ENCODE data around the gene ARL4A.

The ARL4A gene

DNA sequence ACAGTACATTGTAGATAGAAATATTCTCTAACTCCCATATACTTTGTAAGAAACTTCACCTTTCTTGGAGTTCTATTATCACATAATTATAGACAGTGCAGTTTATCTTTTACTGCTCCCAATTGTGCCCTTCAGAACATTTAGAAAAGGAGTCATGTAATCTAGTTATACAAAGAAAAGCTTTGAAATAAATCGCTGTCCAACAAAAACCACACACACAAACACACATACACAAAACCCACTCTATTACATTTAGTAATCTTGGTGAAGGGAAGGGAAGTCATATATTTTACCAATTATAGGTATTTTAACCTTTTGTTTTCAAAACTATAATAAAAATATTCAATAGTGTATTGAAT lies 26.9 kb downstream of the ARL4A start:
- TF ChIP-seq, protein P1, sequence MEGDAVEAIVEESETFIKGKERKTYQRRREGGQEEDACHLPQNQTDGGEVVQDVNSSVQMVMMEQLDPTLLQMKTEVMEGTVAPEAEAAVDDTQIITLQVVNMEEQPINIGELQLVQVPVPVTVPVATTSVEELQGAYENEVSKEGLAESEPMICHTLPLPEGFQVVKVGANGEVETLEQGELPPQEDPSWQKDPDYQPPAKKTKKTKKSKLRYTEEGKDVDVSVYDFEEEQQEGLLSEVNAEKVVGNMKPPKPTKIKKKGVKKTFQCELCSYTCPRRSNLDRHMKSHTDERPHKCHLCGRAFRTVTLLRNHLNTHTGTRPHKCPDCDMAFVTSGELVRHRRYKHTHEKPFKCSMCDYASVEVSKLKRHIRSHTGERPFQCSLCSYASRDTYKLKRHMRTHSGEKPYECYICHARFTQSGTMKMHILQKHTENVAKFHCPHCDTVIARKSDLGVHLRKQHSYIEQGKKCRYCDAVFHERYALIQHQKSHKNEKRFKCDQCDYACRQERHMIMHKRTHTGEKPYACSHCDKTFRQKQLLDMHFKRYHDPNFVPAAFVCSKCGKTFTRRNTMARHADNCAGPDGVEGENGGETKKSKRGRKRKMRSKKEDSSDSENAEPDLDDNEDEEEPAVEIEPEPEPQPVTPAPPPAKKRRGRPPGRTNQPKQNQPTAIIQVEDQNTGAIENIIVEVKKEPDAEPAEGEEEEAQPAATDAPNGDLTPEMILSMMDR (IDR thresholded peaks at IDR 0.05; ENCODE audit: low read depth, low read length), result no peak
- no peak for DNase-seq (ENCODE audit: low read depth in 2 of 2)
- H3K4me3 ChIP-seq (replicated peaks in 1 of 2; ENCODE audit: low read depth in 2 of 2, low read length in 2 of 2), result no peak overlapping the region

DNA sequence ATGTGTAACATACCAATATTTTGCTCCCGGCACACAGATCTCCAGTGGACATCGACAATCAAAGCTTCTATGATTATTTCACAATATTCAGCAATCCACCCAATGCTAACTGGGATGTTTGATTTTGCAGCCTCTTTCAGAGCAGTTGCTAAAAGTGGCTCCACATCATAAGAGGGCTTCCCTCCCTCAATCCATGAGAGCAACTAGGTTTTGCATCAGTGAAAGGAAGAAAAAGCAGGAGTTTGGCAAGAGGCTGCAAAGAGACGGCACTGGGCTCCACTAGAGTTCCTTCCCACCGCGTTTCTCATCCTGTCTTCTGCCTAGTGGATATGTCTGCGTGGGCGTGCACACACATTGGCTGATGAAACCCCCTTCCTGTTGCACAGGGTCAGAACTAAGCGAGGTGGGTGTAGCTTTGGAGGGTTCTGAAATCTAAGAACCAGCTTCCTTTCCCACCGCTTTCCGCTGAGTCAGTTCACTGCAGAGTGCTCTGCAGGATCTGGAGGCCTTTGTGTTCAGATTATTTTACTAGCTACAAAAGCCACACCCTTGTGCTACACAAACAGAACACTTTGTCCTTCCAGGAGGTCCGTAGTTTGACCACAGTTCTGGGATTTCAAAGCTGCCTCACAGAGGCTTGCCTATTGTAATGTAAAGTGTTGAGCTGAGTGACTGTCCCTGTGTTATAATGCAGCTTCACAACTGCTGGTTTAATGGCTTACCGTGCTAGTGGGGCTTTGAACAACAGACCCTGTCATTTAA lies 28.1 kb downstream of the ARL4A start:
- H3K4me3 ChIP-seq (replicated peaks in 1 of 2; ENCODE audit: low read depth in 2 of 2, low read length in 2 of 2), result peak overlapping the region in 1 of 2 donors; percentile 40
- TF ChIP-seq, protein P1 (IDR thresholded peaks at IDR 0.05; ENCODE audit: low read depth, low read length), result no peak

DNA sequence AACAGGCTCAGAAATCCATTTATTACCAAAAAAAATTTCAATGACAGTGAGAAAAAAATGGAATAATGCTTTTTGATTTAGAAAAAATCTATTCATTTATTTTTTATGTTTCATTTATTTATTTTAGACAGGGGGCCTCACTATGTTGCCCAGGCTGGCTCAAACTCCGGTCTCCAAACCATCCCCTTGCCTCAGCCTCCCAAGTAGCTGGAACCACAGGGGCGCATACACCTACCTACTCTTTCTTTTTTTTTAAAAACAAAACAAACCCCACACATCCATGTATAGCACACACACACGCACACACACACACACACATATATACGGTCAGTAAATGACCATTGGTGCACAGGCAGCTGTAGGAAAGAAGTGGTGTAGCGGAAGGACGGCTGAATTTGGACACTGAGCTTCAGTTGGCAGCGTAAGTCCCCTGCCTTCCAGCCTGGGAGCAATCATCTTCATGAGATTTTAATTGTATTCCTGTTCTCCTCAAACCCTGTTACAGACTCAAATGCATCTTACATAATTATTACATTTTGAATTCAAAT lies 28.8 kb downstream of the ARL4A start:
- no peak overlapping the region for H3K4me3 ChIP-seq (replicated peaks in 1 of 2; ENCODE audit: low read depth in 2 of 2, low read length in 2 of 2)
- TF ChIP-seq, protein P1 (IDR thresholded peaks at IDR 0.05; ENCODE audit: low read depth, low read length), result no peak

More for the DNA sequence above, 28.1 kb downstream of the ARL4A start:
- DNase-seq (ENCODE audit: low read depth in 2 of 2), result peak; percentile 98 to 99

DNA sequence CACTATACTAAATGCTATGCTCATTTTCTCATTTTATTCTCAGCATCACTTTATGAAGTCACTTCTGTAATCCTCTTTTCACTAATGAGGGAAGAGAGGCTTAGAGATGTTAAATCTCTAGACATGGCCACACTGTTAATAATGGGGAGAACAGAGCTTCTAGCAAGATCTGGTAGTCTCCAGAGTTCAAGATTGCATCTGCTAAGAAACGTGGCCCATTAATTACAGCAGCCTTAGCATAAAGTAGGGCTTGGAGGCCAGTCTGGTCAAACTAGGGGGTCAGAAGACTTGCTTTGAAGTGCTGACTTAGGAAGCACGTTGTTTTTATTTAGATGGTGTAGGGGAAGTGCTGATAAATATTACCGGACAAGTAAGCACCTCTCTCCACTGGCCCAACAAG lies 29.3 kb downstream of the ARL4A start:
- TF ChIP-seq, protein P1 (IDR thresholded peaks at IDR 0.05; ENCODE audit: low read depth, low read length), result no peak
- no peak overlapping the region for H3K4me3 ChIP-seq (replicated peaks in 1 of 2; ENCODE audit: low read depth in 2 of 2, low read length in 2 of 2)
- DNase-seq (ENCODE audit: low read depth in 2 of 2), result no peak

More for the DNA sequence above, 28.8 kb downstream of the ARL4A start:
- DNase-seq (ENCODE audit: low read depth in 2 of 2), result peak in 1 of 2 donors; percentile 31

DNA sequence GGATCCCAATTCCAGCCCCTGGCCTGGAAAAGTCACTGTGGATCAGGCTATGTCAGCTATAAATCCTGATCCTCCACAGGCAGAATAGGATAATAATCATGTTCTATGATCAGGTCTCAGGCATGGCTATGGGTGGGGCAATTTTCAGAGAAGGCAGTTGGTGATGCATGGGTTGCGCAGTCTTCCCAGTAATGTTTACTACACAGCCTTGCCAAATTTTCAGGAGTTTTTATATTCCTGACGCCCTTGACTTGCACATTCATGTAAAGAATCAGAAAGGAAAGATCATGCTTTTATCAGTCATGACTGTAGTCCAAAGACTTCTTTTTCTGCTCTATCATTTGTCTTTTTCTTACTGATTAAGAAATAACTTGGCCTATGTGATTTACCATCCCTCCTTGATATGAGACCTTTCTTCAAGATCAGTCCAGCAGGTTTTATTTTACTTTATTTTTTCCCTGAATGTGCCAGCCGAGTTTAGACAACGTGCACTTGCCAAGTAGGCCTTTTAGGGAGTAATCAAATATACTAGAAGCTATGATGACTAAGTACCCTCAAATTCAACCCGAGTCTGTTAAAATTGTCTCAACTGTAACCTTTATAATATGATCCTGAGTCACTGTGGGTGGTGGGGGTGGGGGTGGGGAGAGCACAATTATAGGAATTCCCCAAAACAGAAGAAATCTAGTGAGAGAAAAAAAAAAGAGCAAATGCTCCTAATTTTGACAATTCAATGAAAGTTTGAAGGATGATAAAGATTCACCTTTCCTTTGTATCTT lies 31.9 kb downstream of the ARL4A start:
- TF ChIP-seq, protein P1 (IDR thresholded peaks at IDR 0.05; ENCODE audit: low read depth, low read length), result no peak
- DNase-seq (ENCODE audit: low read depth in 2 of 2), result peak; percentile 85 to 90

DNA sequence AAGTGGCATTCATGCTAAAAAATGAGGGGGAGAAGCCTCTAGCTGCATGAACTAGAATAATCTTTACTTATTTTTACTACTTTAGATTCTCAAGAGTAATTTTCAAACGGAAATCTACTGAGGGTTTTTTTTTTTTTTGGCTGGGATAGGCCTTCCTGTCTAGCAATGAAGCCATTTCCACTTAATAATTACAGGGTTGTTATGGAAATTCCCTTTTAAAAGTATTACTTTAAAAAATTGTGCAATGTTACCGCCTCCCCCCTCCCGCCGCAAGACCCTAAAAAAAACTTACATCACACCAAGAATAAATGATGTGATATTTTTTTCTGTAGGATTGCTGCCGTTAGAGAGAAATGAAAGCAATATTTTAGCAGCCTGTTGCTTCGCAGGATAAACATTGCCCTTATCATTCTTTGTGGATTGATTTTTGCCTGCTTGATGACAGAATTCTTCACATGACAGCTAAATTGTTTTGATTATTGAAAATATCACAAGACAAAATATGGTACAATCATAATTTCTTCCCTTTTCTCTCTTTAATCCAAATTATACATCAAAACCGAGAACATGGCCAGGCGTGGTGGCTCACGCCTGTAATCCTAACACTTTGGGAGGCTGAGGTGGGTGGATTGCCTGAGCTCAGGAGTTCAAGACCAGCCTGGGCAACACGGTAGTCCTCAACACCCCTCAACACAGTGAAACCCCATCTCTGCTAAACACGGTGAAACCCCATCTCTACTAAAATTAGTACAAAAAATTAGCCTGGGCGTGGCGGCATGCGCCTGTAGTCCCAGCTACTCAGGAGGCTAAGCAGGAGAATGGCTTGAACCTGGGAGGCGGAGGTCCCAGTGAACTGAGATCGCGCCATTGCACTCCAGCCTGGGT lies 32.8 kb downstream of the ARL4A start:
- H3K4me3 ChIP-seq (replicated peaks in 1 of 2; ENCODE audit: low read depth in 2 of 2, low read length in 2 of 2), result no peak overlapping the region
- DNase-seq (ENCODE audit: low read depth in 2 of 2), result peak in 1 of 2 donors; percentile 66
- TF ChIP-seq, protein P1 (IDR thresholded peaks at IDR 0.05; ENCODE audit: low read depth, low read length), result no peak

More for the DNA sequence above, 31.9 kb downstream of the ARL4A start:
- H3K4me3 ChIP-seq (replicated peaks in 1 of 2; ENCODE audit: low read depth in 2 of 2, low read length in 2 of 2), result no peak overlapping the region
